GM19452 (cell line): Measurements from ENCODE around the gene ZNF316.
"Not testable (repeated sequence)": the region's sequence is repeated elsewhere in the genome, so short reads cannot be mapped to it uniquely, and the experiment has no call there.

Experiments
- ATAC-seq: cut with Tn5 transposase; IDR thresholded peaks from one replicate; pipeline ENCODE4 v1.9.1; 2021; ENCODE audit not compliant: unreplicated experiment

ZNF316 gene

GRCh38 chr7:6646465-6646864 lies 9.3 kb downstream of the ZNF316 start:
- no peak for ATAC-seq

- no peak for ATAC-seq
Observed at GRCh38 chr7:6647080-6647479, 10.0 kb downstream of the ZNF316 start.

- no peak for ATAC-seq
Observed at GRCh38 chr7:6647541-6647940, 10.4 kb downstream of the ZNF316 start.

- ATAC-seq, result no peak
Observed at GRCh38 chr7:6648066-6648814, 11.1 kb downstream of the ZNF316 start.

- no peak for ATAC-seq
Observed at GRCh38 chr7:6648815-6649104, 11.6 kb downstream of the ZNF316 start.

- ATAC-seq, result no peak
Observed at GRCh38 chr7:6649241-6649961, 12.3 kb downstream of the ZNF316 start.

GRCh38 chr7:6650086-6650485 lies 13.0 kb downstream of the ZNF316 start:
- ATAC-seq, result no peak

GRCh38 chr7:6650521-6651011 lies 13.4 kb downstream of the ZNF316 start:
- ATAC-seq, result no peak

- ATAC-seq, result no peak
Observed at GRCh38 chr7:6651851-6652445, 14.8 kb downstream of the ZNF316 start.

- ATAC-seq, result no peak
Observed at GRCh38 chr7:6652446-6653011, 15.4 kb downstream of the ZNF316 start.

GRCh38 chr7:6653071-6654003 lies 16.2 kb downstream of the ZNF316 start:
- no peak for ATAC-seq

GRCh38 chr7:6654113-6654841 lies 17.2 kb downstream of the ZNF316 start:
- no peak for ATAC-seq

- no peak for ATAC-seq
Observed at GRCh38 chr7:6654842-6655610, 17.9 kb downstream of the ZNF316 start.

GRCh38 chr7:6655636-6656385 lies 18.7 kb downstream of the ZNF316 start:
- ATAC-seq, result no peak

GRCh38 chr7:6656413-6656812 lies 19.3 kb downstream of the ZNF316 start:
- ATAC-seq, result no peak

GRCh38 chr7:6658618-6659345 lies 21.7 kb downstream of the ZNF316 start:
- ATAC-seq, result no peak

- ATAC-seq, result not testable (repeated sequence)
Observed at GRCh38 chr7:6670851-6671250, 33.7 kb downstream of the ZNF316 start.
